Omental fat pad (tissue), 4 donors: ENCODE measurements around the gene PATJ. TPM values are rescaled to one million over a fixed set of nuclear protein-coding genes. Genes with fewer than 3 reads are reported as not detected.

Experiments
- ATAC-seq: fragments of 150-250 bp; one replicate; pipeline ENCODE4 v1.9.1; 2016; ENCODE audit warnings: mild to moderate bottlenecking, moderate library complexity; ENCODE audit not compliant: low FRiP score
- DNase-seq: peaks from one replicate; pipeline ENCODE4 v3.0.0-alpha.2; 2019; ENCODE audit warnings: low spot score
- total RNA-seq, 4 donors: library from RNA; depleted of rRNA; stranded (reverse); fragments of >200 nt; gene quantifications; one replicate each; pipeline ENCODE4 v1.1.0, GENCODE V29; 2016
- TF ChIP-seq, protein P1 (sequence below), 3 donors: fragments of 450-650 bp; IDR thresholded peaks; one replicate each; pipeline ENCODE4 v1.5.1; 2016 to 2017; ENCODE audit warnings: antibody characterized with exemption in 3 of 3, mild to moderate bottlenecking in 3 of 3, moderate library complexity in 2 of 3

PATJ gene
- total RNA-seq, 4 donors from 2014 or later = 12.1 to 31.4 (median 20.0) TPM

DNA sequence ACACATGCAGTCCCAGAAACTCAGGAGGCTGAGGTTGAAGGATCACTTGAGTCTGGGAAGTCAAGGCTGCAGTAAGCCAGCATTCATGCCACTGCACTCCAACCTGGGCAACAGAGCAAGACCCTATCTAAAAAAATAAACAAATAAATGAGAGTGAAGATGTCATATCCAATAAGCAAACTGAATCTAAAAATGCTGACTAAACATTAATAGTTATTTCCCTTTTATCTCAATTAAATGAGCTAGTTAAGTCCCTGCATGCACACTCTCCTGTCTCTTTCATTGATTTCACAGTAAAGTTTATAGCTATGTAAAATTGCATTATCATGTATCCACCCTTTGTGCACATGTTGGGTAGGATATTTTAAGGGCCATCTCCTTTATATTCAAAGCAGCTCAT lies 371.2 kb downstream of the PATJ start:
- ATAC-seq = no peak
- no peak for DNase-seq
- TF ChIP-seq, protein P1, sequence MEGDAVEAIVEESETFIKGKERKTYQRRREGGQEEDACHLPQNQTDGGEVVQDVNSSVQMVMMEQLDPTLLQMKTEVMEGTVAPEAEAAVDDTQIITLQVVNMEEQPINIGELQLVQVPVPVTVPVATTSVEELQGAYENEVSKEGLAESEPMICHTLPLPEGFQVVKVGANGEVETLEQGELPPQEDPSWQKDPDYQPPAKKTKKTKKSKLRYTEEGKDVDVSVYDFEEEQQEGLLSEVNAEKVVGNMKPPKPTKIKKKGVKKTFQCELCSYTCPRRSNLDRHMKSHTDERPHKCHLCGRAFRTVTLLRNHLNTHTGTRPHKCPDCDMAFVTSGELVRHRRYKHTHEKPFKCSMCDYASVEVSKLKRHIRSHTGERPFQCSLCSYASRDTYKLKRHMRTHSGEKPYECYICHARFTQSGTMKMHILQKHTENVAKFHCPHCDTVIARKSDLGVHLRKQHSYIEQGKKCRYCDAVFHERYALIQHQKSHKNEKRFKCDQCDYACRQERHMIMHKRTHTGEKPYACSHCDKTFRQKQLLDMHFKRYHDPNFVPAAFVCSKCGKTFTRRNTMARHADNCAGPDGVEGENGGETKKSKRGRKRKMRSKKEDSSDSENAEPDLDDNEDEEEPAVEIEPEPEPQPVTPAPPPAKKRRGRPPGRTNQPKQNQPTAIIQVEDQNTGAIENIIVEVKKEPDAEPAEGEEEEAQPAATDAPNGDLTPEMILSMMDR (IDR thresholded peaks at IDR 0.05) = no peak

DNA sequence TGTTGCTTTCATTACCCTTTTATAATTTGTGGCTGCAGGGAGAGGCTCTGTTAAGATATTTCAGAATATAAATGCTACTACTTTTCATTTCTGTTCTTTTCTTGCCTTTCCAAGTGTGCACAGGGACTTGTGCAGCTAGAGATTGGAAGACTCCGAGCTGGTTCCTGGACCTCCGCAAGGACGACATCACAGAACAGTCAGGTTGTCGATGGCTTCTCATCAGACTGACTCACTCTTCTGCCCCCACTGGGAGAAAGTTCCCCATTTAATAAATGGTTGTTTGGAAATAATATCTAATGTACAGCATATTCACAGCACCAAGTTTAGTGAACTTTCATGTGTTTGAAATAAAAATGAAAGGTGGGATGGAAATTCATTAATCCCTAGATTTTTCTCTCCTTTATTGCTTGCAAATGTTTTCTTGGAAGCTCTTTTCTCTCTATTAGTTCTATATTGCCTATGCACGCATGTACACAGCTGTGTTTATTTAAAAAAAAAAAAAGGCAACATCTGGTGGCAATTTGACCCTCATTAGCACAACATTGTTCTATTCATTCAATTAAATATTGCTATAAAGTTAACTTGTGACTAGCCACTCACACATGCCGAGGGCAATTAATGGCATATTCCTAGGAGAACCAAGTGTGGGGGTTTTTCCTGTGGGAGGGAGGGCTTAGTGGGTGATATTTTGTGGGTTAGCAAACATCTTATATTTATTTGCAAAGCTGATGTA lies 374.9 kb downstream of the PATJ start:
- TF ChIP-seq, protein P1 (IDR thresholded peaks at IDR 0.05) = no peak
- no peak for DNase-seq
- ATAC-seq = no peak

DNA sequence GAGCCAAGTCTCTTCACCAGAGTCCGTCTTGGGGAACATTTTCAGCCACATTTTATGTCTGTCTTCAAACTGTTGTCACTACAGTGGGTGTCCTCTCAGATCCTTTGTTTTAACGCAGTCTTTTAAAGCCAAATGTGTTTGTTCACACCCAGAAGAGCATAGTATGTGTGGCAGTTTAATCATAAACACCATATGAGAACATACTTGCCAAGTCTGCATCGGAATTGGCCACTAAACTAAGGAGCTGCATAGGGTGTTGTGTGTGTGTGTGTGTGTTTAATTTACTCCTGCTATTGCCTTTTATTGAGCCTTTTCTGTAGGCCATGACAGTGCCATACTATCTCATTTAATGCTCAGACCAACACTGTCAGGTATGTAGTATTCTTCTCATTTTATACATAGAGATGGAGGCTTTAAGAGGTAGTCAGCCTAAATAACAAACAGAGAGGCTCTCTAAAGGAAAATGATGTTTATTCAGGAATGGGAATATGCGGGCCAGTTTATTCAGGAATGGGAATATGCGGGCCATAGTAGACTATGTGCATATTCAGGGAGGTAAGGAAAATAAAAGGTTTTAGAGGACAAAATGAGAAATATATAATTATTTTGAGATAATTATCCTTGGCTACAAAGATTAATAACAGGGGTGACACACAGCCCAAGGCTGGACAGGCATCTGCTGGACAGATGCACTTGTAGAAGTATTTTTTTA lies 384.5 kb downstream of the PATJ start:
- DNase-seq (no peak), ATAC-seq (no peak)
- TF ChIP-seq, protein P1 (IDR thresholded peaks at IDR 0.05) = no peak

DNA sequence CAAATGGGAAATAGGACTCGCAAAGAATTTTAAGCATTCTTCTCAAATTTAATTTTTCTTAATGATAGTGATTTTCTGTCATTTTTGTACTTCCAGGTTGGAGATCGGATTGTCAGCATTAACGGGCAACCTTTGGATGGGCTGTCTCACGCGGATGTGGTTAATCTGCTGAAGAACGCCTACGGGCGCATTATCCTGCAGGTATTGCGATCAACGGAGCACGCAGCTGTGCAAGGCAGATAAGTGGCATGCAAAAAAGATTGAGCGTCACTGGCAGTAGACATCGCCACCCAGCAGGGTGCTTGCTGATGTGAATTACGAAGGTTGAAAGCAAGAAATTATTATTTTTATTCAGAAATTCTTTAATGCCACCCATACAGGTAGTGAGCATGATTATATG lies 386.5 kb downstream of the PATJ start:
- TF ChIP-seq, protein P1 (IDR thresholded peaks at IDR 0.05) = no peak
- no peak for DNase-seq
- ATAC-seq = no peak

DNA sequence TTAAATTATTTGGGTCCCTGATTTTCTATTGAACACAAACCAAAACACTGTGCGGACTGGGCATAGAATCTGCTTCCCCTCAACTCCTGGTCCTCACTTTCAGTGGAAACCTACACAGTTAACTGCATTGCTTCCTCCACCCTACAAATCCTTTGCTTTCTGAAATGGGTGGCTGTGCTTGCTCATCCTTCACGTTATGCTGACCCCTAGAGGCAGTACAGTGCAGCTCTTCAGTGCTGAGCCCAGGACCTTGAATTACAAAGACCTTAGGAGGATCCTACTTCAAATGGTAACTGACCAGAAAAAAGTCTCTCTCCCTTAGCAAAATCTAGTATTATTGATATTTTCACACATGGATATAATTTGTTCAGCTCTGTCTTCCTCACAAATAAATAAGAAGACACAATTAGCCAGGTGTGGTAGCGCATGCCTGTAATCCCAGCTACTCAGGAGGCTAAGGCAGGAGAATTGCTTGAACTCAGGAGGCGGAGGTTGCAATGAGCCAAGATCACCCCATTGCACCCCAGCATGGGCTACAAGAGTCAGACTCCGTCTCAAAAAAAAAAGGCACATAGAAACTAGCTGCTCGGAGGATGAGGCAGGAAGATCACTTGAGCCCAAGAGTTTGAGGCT lies 388.9 kb downstream of the PATJ start:
- ATAC-seq = no peak
- DNase-seq = no peak
- TF ChIP-seq, protein P1 (IDR thresholded peaks at IDR 0.05) = no peak

GRCh38 chr1:62138029-62138428 lies 395.7 kb downstream of the PATJ start:
- no peak for ATAC-seq
- TF ChIP-seq, protein P1 (IDR thresholded peaks at IDR 0.05) = no peak
- no peak for DNase-seq
